Vagina (tissue), 2 donors: ENCODE data around the gene SLC1A4.
"Not testable (repeated sequence)": the region's sequence is repeated elsewhere in the genome, so short reads cannot be mapped to it uniquely, and the experiment has no call there.

Source experiments
- POLR2A ChIP-seq, 2 donors: fragments of 450-650 bp; IDR thresholded peaks; one replicate each; pipeline ENCODE4 v1.6.1; 2017; ENCODE audit warnings: antibody characterized with exemption in 2 of 2, mild to moderate bottlenecking in 2 of 2, moderate library complexity in 2 of 2
- TF ChIP-seq, protein P1 (sequence below), 3 experiments: fragments of 450-650 bp in 2 of 3; fragments of 200-600 bp in 1 of 3; sonication (generic) in 1 of 3; IDR thresholded peaks; one replicate each; pipeline ENCODE4 v1.5.1; 2017 to 2019; ENCODE audit warnings: antibody characterized with exemption in 3 of 3, mild to moderate bottlenecking in 2 of 3, moderate library complexity in 2 of 3

DNA sequence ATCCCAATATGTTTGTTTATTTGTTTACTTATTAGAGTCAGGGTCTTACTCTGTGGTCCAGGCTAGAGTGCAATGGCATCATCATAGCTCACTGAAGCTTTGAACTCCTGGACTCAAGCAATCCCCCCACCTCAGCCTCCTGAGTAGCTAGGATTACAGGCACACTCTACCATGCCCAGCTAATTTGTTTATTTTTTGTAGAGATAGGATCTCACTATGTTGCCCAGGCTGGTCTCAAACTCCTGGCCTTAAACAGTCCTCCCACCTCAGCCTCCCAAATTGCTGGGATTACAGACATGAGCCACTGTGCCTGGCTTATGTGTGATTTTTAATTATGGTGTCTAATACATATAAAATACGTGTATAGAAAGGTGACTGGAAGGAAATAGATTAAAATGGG, 31.1 kb downstream of the SLC1A4 start:
- TF ChIP-seq, protein P1, sequence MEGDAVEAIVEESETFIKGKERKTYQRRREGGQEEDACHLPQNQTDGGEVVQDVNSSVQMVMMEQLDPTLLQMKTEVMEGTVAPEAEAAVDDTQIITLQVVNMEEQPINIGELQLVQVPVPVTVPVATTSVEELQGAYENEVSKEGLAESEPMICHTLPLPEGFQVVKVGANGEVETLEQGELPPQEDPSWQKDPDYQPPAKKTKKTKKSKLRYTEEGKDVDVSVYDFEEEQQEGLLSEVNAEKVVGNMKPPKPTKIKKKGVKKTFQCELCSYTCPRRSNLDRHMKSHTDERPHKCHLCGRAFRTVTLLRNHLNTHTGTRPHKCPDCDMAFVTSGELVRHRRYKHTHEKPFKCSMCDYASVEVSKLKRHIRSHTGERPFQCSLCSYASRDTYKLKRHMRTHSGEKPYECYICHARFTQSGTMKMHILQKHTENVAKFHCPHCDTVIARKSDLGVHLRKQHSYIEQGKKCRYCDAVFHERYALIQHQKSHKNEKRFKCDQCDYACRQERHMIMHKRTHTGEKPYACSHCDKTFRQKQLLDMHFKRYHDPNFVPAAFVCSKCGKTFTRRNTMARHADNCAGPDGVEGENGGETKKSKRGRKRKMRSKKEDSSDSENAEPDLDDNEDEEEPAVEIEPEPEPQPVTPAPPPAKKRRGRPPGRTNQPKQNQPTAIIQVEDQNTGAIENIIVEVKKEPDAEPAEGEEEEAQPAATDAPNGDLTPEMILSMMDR (IDR thresholded peaks at IDR 0.05), result not testable (repeated sequence)
- not testable (repeated sequence) for TF ChIP-seq POLR2A (IDR thresholded peaks at IDR 0.05)
